ENCODE results near the gene CLEC9A.

- TF ChIP-seq MYC (IDR thresholded peaks at IDR 0.05; ENCODE audit: low read depth, low read length) (no peak), MAX (IDR thresholded peaks at IDR 0.05; ENCODE audit: low read depth, low read length) (no peak)
These were observed 9.1 kb upstream of the CLEC9A start for GRCh38 chr12:10021342-10021741.
